IMR-90 (cell line): ENCODE measurements around the gene EID2B. TPM values are rescaled to one million over a fixed set of nuclear protein-coding genes. Genes with fewer than 3 reads are reported as not detected.

Experiments
- ATAC-seq: fragments of 200-7000 bp; cut with Tn5 transposase; 2 replicates; pipeline ENCODE4 v1.9.1; 2020; ENCODE audit warnings: low read depth, mild to moderate bottlenecking, moderate library complexity
- BruUV-seq: library from RNA; stranded (reverse); fragments of 400-500 nt; replicated peaks from 2 replicates; lab custom pipeline; 2021; lab: Mats Ljungman, UMichigan
- CTCF ChIA-PET: fragments of 300-600 bp; formaldehyde crosslinking; extraction: SDS; loops from one replicate; lab custom pipeline; 2021; ENCODE audit warnings: antibody characterized with exemption; lab: Yijun Ruan, JAX
- POLR2A ChIA-PET: fragments of 300-600 bp; sonication (Branson Sonifier 250); formaldehyde crosslinking; loops from one replicate; lab custom pipeline; 2022; ENCODE audit warnings: antibody characterized with exemption; ENCODE audit not compliant: unreplicated experiment; lab: Charles Lee
- DNase-seq: peaks from one replicate; pipeline ENCODE4 v3.0.0; 2013
- H2AFZ ChIP-seq: replicated peaks from 2 replicates; pipeline ENCODE3; 2013; ENCODE audit warnings: low read length, mild to moderate bottlenecking; ENCODE audit not compliant: poor library complexity
- H2AK5ac ChIP-seq: 2 replicates; pipeline ENCODE4 v1.6.1; 2013; ENCODE audit warnings: low read depth, low read length, inconsistent platforms
- H2AK9ac ChIP-seq: replicated peaks from 2 replicates; pipeline ENCODE3; 2013; ENCODE audit warnings: mild to moderate bottlenecking, low read depth, low read length, moderate library complexity; ENCODE audit not compliant: poor library complexity
- H2BK120ac ChIP-seq: 2 replicates; pipeline ENCODE4 v1.6.1; 2013; ENCODE audit warnings: low read depth, low read length, inconsistent platforms
- H2BK15ac ChIP-seq: 3 replicates; pipeline ENCODE4 v1.6.1; 2013; ENCODE audit warnings: low read depth, low read length, inconsistent platforms
- H2BK20ac ChIP-seq: 2 replicates; pipeline ENCODE4 v1.6.1; 2013; ENCODE audit warnings: low read depth, mild to moderate bottlenecking, inconsistent platforms, low read length, moderate library complexity
- H2BK5ac ChIP-seq: 2 replicates; pipeline ENCODE4 v1.6.1; 2013; ENCODE audit warnings: mild to moderate bottlenecking, low read depth, low read length, inconsistent platforms; ENCODE audit not compliant: poor library complexity, severe bottlenecking
- H3K14ac ChIP-seq: replicated peaks from 2 replicates; pipeline ENCODE4 v1.6.1; 2013; ENCODE audit warnings: low read depth, low read length, inconsistent platforms
- H3K18ac ChIP-seq: 2 replicates; pipeline ENCODE4 v1.6.1; 2013; ENCODE audit warnings: low read depth, low read length, control low read depth
- H3K23ac ChIP-seq: 2 replicates; pipeline ENCODE4 v1.6.1; 2013; ENCODE audit warnings: low read depth, low read length, inconsistent platforms
- H3K27ac ChIP-seq: 2 replicates; pipeline ENCODE4 v1.5.1; 2013; ENCODE audit warnings: mild to moderate bottlenecking, control low read depth, low read length; ENCODE audit not compliant: insufficient read depth
- H3K27me3 ChIP-seq: 2 replicates; pipeline ENCODE4 v1.6.1; 2013; ENCODE audit warnings: low read length; ENCODE audit not compliant: control insufficient read depth, insufficient read depth
- H3K36me3 ChIP-seq: 2 replicates; pipeline ENCODE4 v1.6.1; 2013; ENCODE audit warnings: low read length, mixed read lengths; ENCODE audit not compliant: control insufficient read depth, insufficient read depth
- H3K4ac ChIP-seq: 2 replicates; pipeline ENCODE4 v1.6.1; 2013; ENCODE audit warnings: low read depth, low read length, inconsistent platforms
- H3K4me1 ChIP-seq: 2 replicates; pipeline ENCODE4 v1.6.1; 2013; ENCODE audit warnings: low read length, mixed read lengths; ENCODE audit not compliant: control insufficient read depth, insufficient read depth
- H3K4me2 ChIP-seq: 2 replicates; pipeline ENCODE4 v1.6.1; 2013; ENCODE audit warnings: low read depth, mild to moderate bottlenecking, control low read depth, low read length, moderate library complexity
- H3K4me3 ChIP-seq: 2 replicates; pipeline ENCODE4 v1.5.1; 2013; ENCODE audit warnings: low read depth, mild to moderate bottlenecking, control low read depth, low read length, moderate library complexity; ENCODE audit not compliant: insufficient read depth
- H3K56ac ChIP-seq: 2 replicates; pipeline ENCODE4 v1.6.1; 2013; ENCODE audit warnings: low read length, inconsistent platforms; ENCODE audit not compliant: insufficient read depth; ENCODE audit errors: extremely low read depth
- H3K79me1 ChIP-seq, 2 experiments: 2 replicates each; pipeline ENCODE4 v1.6.1; 2013; ENCODE audit warnings: low read length in 2 of 2, inconsistent platforms in 1 of 2, low read depth in 1 of 2
- H3K9ac ChIP-seq: 2 replicates; pipeline ENCODE4 v1.6.1; 2013; ENCODE audit warnings: low read depth, low read length, control low read depth
- H3K9me1 ChIP-seq: 2 replicates; pipeline ENCODE4 v1.6.1; 2013; ENCODE audit warnings: low read length, inconsistent platforms; ENCODE audit not compliant: insufficient read depth
- H3K9me3 ChIP-seq: 2 replicates; pipeline ENCODE4 v1.6.1; 2013; ENCODE audit warnings: low read length; ENCODE audit not compliant: control insufficient read depth, insufficient read depth
- H4K20me1 ChIP-seq: 2 replicates; pipeline ENCODE4 v1.6.1; 2013; ENCODE audit warnings: low read length, inconsistent platforms; ENCODE audit not compliant: insufficient read depth
- H4K5ac ChIP-seq: 2 replicates; pipeline ENCODE4 v1.6.1; 2013; ENCODE audit warnings: mild to moderate bottlenecking, low read depth, low read length, control low read depth
- H4K8ac ChIP-seq, 2 experiments: 2 replicates each; pipeline ENCODE4 v1.6.1; 2013; ENCODE audit warnings: low read depth in 2 of 2, low read length in 2 of 2, control low read depth in 1 of 2, inconsistent platforms in 1 of 2
- H4K91ac ChIP-seq: 2 replicates; pipeline ENCODE4 v1.6.1; 2013; ENCODE audit warnings: low read depth, low read length, inconsistent platforms; ENCODE audit not compliant: insufficient read depth
- BHLHE40 ChIP-seq: fragments of 150-350 bp; IDR thresholded peaks from 2 replicates; pipeline ENCODE4 v1.6.1; 2016; ENCODE audit warnings: mild to moderate bottlenecking, low read depth, low read length
- CEBPB ChIP-seq: IDR thresholded peaks from 2 replicates; pipeline ENCODE4 v1.6.1; 2012; ENCODE audit warnings: low read depth, low read length, improper control_type of control experiment
- CTCF ChIP-seq: conservative IDR thresholded peaks from 2 replicates; pipeline ENCODE4 v1.5.1; 2012; ENCODE audit warnings: mild to moderate bottlenecking, low read depth, low read length, improper control_type of control experiment
- FOS ChIP-seq: fragments of 150-350 bp; IDR thresholded peaks from 2 replicates; pipeline ENCODE4 v1.6.1; 2016; ENCODE audit warnings: low read depth, low read length
- MXI1 ChIP-seq: IDR thresholded peaks from 2 replicates; pipeline ENCODE4 v1.6.1; 2012; ENCODE audit warnings: low read depth, mild to moderate bottlenecking, low read length, moderate library complexity, borderline replicate concordance
- RAD21 ChIP-seq: IDR thresholded peaks from 2 replicates; pipeline ENCODE4 v1.6.1; 2012; ENCODE audit warnings: low read length, improper control_type of control experiment
- RFX5 ChIP-seq: IDR thresholded peaks from 2 replicates; pipeline ENCODE4 v1.8.0; 2012; ENCODE audit warnings: low read depth, mild to moderate bottlenecking, low read length, moderate library complexity
- SMC3 ChIP-seq: fragments of 150-350 bp; IDR thresholded peaks from 2 replicates; pipeline ENCODE4 v1.6.1; 2016; ENCODE audit warnings: low read depth, mild to moderate bottlenecking, antibody characterized with exemption, low read length, moderate library complexity
- USF2 ChIP-seq: fragments of 150-350 bp; IDR thresholded peaks from 2 replicates; pipeline ENCODE4 v1.6.1; 2017; ENCODE audit warnings: mild to moderate bottlenecking, antibody characterized with exemption, low read length, low read depth
- WGBS, 2 experiments: methylation state at CpG; one replicate each; pipeline versions ENCODE4 v1.1.5 to v1.1.7; 2013; ENCODE audit warnings: missing lambda C conversion rate in 2 of 2; ENCODE audit not compliant: insufficient read length in 1 of 2; ENCODE audit errors: extremely low coverage in 2 of 2; 5-methylcytosine and 5-hydroxymethylcytosine counted together
- dilution Hi-C: fragments of 300-500 bp; cut with HindIII; formaldehyde crosslinking; loops from one replicate; pipeline ENCODE4 v1.14.3; 2018; ENCODE audit warnings: low sequenced_read_pairs; ENCODE audit not compliant: unreplicated experiment
- in situ Hi-C: fragments of 300-500 bp; cut with MboI; formaldehyde crosslinking; loops from 3 replicates; pipeline ENCODE4 v1.14.3; 2019; ENCODE audit warnings: low sequenced_read_pairs, inconsistent platforms, mixed read lengths
- intact Hi-C: fragments of 100-400 bp; cut with micrococcal nuclease; formaldehyde crosslinking; loops from 2 replicates; pipeline ENCODE4 v1.10.0; 2022
- polyA plus RNA-seq, 3 experiments: library from polyadenylated mRNA; depleted of rRNA; stranded (reverse); fragments of >200 nt; gene quantifications; 2 replicates each; pipeline ENCODE4 v1.2.3, GENCODE V29; 2012; ENCODE audit warnings: low replicate concordance in 1 of 3
- total RNA-seq: library from RNA; depleted of rRNA; stranded (reverse); fragments of >200 nt; gene quantifications from 2 replicates; pipeline ENCODE4 v1.2.3, GENCODE V29; 2012

EID2B gene
- total and polyA plus RNA-seq, 2 of the 4 experiments (the other 2 are of a cell fraction): 2.5 to 2.7 TPM

GRCh38 chr19:39512988-39513387 is 19.7 kb downstream of the EID2B start:
- Histone ChIP-seq H2AK9ac (no peak overlapping the region), H3K23ac (no peak overlapping the region), H3K4me2 (no peak overlapping the region), H2BK5ac (no peak overlapping the region), H3K18ac (no peak overlapping the region), H3K36me3 (no peaks in the 10 kb centered on the region), H3K4me3 (no peak overlapping the region), H3K4ac (no peak overlapping the region), H2BK15ac (no peak overlapping the region), H3K4me1 (peaks cover 6% of the 10 kb centered on the region; the same call in 1 of the 2 replicates), H2AK5ac (no peak overlapping the region), H3K9me3 (peaks cover 13% of the 10 kb centered on the region), H2BK20ac (no peak overlapping the region), H3K27ac (no peak overlapping the region), H3K79me1 (no peaks in the 10 kb centered on the region), H3K9ac (no peak overlapping the region), H3K56ac (no peak overlapping the region), H2BK120ac (no peak overlapping the region), H4K8ac (no peak overlapping the region), H3K27me3 (peaks cover 47% of the 10 kb centered on the region), H2AFZ (no peak overlapping the region), H3K14ac (no peak overlapping the region), H4K91ac (no peak overlapping the region), H3K9me1 (peaks cover 3% of the 10 kb centered on the region; the same call in 1 of the 2 replicates), H4K5ac (no peak overlapping the region), H4K20me1 (no peaks in the 10 kb centered on the region)
- WGBS, 2 experiments: no CpG with 5 or more reads among the region's 2 CpGs
- dilution Hi-C loops: no loop called here
- DNase-seq (no peak), ATAC-seq (no peak)
- in situ Hi-C loops: no loop called here
- intact Hi-C loops: no loop called here
- no TSS peak for BruUV-seq
- no peak for TF ChIP-seq RFX5
- no peak for TF ChIP-seq SMC3
- no peak for TF ChIP-seq CEBPB
- no peak for TF ChIP-seq FOS
- TF ChIP-seq CTCF: no peak
- no peak for TF ChIP-seq RAD21
- TF ChIP-seq MXI1: no peak
- TF ChIP-seq USF2: no peak
- no peak for TF ChIP-seq BHLHE40
- POLR2A ChIA-PET: interaction anchor here (0.6 kb wide), 1 partner anchor 98 kb away, joined by 4 read pairs; no protein-coding TSS in a partner anchor
- CTCF ChIA-PET: no interaction called here
